SK-N-SH treated with all-trans-retinoic acid at 6 μM for 48 hours (cell line): ENCODE data around the gene B4GALT2.

Experiments
- ATAC-seq: fragments of 200-7000 bp; cut with Tn5 transposase; 3 replicates; pipeline ENCODE4 v1.9.1; 2020; ENCODE audit warnings: mild to moderate bottlenecking, moderate library complexity
- ARNTL ChIP-seq: fragments of 450-650 bp; formaldehyde crosslinking; IDR thresholded peaks from 2 replicates; pipeline ENCODE4 v1.5.0; 2020; ENCODE audit warnings: low read depth, mild to moderate bottlenecking, moderate library complexity, borderline replicate concordance
- CSDC2 ChIP-seq: fragments of 250-450 bp; sonication (Bioruptor Pico); IDR thresholded peaks from 2 replicates; pipeline ENCODE4 v1.5.0; 2020; ENCODE audit warnings: mild to moderate bottlenecking, moderate library complexity
- ESRRG ChIP-seq: fragments of 250-450 bp; sonication (Bioruptor Pico); IDR thresholded peaks from 2 replicates; pipeline ENCODE4 v1.6.1; 2021; ENCODE audit warnings: mild to moderate bottlenecking
- GLIS3 ChIP-seq: fragments of 250-450 bp; sonication (Bioruptor Pico); IDR thresholded peaks from 2 replicates; pipeline ENCODE4 v1.5.0; 2020; ENCODE audit warnings: mild to moderate bottlenecking, moderate library complexity
- ISL1 ChIP-seq: fragments of 250-450 bp; sonication (Bioruptor Pico); IDR thresholded peaks from 2 replicates; pipeline ENCODE4 v2.1.2; 2022; ENCODE audit warnings: mild to moderate bottlenecking, moderate library complexity
- PPARA ChIP-seq: fragments of 250-450 bp; sonication (Bioruptor Pico); IDR thresholded peaks from 2 replicates; pipeline ENCODE4 v1.5.0; 2020; ENCODE audit warnings: mild to moderate bottlenecking, borderline replicate concordance
- RARB ChIP-seq: fragments of 250-450 bp; sonication (Bioruptor Pico); IDR thresholded peaks from 2 replicates; pipeline ENCODE4 v1.8.0; 2021; ENCODE audit warnings: mild to moderate bottlenecking, moderate library complexity
- SNAI2 ChIP-seq: fragments of 250-450 bp; sonication (Bioruptor Pico); IDR thresholded peaks from 2 replicates; pipeline ENCODE4 v1.5.0; 2020; ENCODE audit warnings: mild to moderate bottlenecking, moderate library complexity
- TCF4 ChIP-seq: fragments of 250-450 bp; sonication (Bioruptor Pico); IDR thresholded peaks from 2 replicates; pipeline ENCODE4 v1.8.0; 2021; ENCODE audit warnings: mild to moderate bottlenecking, moderate library complexity, borderline replicate concordance
- TOX ChIP-seq: fragments of 250-450 bp; sonication (Bioruptor Pico); IDR thresholded peaks from 2 replicates; pipeline ENCODE4 v1.8.0; 2021; ENCODE audit warnings: mild to moderate bottlenecking, moderate library complexity, borderline replicate concordance
- ZC3H10 ChIP-seq: fragments of 250-450 bp; sonication (Bioruptor Pico); IDR thresholded peaks from 2 replicates; pipeline ENCODE4 v1.5.1; 2021; ENCODE audit warnings: mild to moderate bottlenecking, moderate library complexity
- ZFP3 ChIP-seq: fragments of 250-450 bp; sonication (Bioruptor Pico); IDR thresholded peaks from 2 replicates; pipeline ENCODE4 v1.5.0; 2020; ENCODE audit warnings: mild to moderate bottlenecking, moderate library complexity
- ZFP30 ChIP-seq: fragments of 450-650 bp; formaldehyde crosslinking; IDR thresholded peaks from 2 replicates; pipeline ENCODE4 v1.5.0; 2022; ENCODE audit warnings: mild to moderate bottlenecking, moderate library complexity
- ZNF565 ChIP-seq: fragments of 450-650 bp; formaldehyde crosslinking; conservative IDR thresholded peaks from 2 replicates; pipeline ENCODE4 v1.5.0; 2020; ENCODE audit warnings: low read depth, mild to moderate bottlenecking, moderate library complexity
- ZNF70 ChIP-seq: fragments of 450-650 bp; formaldehyde crosslinking; IDR thresholded peaks from 2 replicates; pipeline ENCODE4 v1.5.0; 2020; ENCODE audit warnings: mild to moderate bottlenecking, moderate library complexity
- ZNF8 ChIP-seq: fragments of 450-650 bp; formaldehyde crosslinking; IDR thresholded peaks from 2 replicates; pipeline ENCODE4 v1.5.0; 2020; ENCODE audit warnings: mild to moderate bottlenecking, moderate library complexity
- TF ChIP-seq, protein P1 (sequence below): fragments of 250-450 bp; sonication (Bioruptor Pico); IDR thresholded peaks from 2 replicates; pipeline ENCODE4 v1.5.1; 2021; ENCODE audit warnings: mild to moderate bottlenecking, moderate library complexity
- TF ChIP-seq, protein P2 (sequence below): fragments of 250-450 bp; sonication (Bioruptor Pico); IDR thresholded peaks from 2 replicates; pipeline ENCODE4 v1.5.0; 2020; ENCODE audit warnings: mild to moderate bottlenecking, moderate library complexity
- TF ChIP-seq, protein P3 (sequence below): fragments of 250-450 bp; sonication (Bioruptor Pico); IDR thresholded peaks from 2 replicates; pipeline ENCODE4 v1.8.0; 2020; ENCODE audit warnings: mild to moderate bottlenecking, moderate library complexity, borderline replicate concordance
- TF ChIP-seq, protein P4 (sequence below): fragments of 250-450 bp; sonication (Bioruptor Pico); IDR thresholded peaks from 2 replicates; pipeline ENCODE4 v1.5.1; 2020; ENCODE audit warnings: low read depth, mild to moderate bottlenecking, moderate library complexity

Gene B4GALT2

DNA sequence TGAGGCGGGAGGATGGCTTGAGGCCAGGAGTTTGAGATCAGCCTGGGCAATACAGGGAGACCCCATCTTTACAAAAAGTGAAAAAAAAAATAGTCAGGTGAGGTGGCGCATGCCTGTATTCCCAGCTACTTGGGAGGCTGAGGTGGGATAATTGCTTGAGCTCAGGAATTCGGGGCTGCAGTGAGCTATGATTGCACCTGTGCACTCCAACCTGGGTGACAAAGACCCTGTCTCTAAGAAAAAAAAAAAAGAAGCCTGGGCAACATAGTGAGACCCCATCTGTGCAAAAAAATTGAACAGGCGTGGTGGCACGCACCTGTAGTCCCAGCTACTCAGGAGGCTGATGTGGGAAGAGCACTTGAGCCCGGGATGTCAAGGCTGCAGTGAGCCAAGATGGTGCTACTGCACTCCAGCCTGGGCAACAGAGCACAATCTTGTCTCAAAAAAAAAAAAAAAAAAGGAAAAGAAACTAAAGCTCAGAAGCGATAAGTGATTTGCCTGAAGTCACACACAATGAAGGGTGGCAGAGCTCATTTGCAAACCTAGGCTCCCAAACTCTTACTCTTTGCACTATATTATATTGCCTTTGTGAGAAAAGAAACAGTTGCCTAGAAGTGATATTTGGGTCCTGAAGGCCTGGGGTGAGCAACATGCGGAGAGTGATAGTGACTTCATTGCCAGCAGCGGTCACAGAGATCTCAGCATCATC lies 14.3 kb downstream of the B4GALT2 start:
- no peak for TF ChIP-seq ISL1 (CRISPR knock-in tag)
- no peak for ATAC-seq

DNA sequence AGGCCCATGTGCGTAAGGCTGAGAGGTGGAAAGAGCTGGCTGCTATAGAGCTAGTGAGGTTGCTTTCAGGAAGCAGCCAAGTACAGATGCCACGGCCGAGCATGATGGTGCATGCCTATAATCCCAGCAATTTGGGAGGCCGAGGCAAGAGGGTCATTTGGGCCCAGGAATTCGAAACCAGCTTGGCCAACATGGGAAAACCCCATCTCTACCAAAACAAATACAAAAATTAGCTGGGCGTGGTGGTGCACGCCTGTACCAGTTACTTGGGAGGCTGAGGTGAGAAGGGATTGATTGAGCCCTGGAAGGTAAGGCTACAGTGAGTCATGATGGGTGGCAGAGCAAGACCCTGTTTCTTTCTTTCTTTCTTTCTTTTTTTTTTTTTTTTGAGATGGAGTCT lies 15.1 kb downstream of the B4GALT2 start:
- TF ChIP-seq, protein P1, sequence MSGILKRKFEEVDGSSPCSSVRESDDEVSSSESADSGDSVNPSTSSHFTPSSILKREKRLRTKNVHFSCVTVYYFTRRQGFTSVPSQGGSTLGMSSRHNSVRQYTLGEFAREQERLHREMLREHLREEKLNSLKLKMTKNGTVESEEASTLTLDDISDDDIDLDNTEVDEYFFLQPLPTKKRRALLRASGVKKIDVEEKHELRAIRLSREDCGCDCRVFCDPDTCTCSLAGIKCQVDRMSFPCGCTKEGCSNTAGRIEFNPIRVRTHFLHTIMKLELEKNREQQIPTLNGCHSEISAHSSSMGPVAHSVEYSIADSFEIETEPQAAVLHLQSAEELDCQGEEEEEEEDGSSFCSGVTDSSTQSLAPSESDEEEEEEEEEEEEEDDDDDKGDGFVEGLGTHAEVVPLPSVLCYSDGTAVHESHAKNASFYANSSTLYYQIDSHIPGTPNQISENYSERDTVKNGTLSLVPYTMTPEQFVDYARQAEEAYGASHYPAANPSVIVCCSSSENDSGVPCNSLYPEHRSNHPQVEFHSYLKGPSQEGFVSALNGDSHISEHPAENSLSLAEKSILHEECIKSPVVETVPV (CRISPR knock-in tag) = no peak
- ATAC-seq = no peak

DNA sequence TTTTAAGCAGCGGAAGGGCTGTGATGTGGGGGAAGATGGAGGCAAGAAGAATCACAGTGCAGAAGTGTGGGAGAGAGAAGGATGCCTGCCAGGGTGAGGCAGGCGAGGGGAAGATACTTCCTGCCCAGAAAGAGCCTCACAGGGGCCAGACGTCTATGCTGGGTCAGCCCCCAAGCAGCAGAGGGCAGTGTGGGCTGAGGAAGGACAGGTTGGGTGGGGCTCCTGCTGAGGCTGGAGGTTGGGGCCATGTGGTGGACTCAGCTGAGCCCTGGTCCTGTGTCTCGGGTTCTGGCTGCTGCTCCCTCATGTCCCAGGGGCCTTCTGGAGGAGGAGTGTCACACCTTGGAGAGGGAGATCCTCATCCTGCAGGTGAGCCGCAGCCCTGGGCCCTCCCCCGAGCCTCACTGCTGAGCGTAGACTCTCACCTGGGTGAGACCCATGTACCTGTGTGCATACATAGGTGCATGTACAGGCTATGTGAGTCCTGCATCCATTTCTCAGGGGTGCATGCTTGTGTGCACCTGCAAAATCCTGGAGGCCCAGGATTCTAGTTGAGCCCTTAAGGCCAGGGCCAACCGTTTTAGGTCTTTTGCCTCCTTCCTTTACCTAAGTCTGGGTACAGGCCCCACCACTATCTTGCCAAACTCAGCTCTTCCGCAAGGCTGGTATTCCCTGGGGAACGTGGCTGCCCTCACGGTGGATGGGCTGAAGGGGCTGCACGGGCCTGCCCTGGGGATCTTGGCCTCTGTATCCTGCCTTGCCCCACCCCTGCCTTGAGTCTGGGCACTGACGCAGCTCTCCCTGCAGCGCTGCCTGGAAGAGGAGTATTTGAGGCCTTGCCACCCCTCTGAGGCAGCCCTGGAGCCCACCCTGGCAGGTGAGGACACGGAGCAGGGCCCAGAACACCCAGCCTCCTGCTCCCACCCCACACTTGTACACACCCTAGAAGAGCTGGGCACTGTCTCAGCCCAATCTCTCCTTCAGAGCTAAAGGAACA lies 16.1 kb downstream of the B4GALT2 start:
- TF ChIP-seq PPARA (CRISPR knock-in tag) (no peak), ARNTL (CRISPR knock-in tag) (no peak)
- TF ChIP-seq, protein P2, sequence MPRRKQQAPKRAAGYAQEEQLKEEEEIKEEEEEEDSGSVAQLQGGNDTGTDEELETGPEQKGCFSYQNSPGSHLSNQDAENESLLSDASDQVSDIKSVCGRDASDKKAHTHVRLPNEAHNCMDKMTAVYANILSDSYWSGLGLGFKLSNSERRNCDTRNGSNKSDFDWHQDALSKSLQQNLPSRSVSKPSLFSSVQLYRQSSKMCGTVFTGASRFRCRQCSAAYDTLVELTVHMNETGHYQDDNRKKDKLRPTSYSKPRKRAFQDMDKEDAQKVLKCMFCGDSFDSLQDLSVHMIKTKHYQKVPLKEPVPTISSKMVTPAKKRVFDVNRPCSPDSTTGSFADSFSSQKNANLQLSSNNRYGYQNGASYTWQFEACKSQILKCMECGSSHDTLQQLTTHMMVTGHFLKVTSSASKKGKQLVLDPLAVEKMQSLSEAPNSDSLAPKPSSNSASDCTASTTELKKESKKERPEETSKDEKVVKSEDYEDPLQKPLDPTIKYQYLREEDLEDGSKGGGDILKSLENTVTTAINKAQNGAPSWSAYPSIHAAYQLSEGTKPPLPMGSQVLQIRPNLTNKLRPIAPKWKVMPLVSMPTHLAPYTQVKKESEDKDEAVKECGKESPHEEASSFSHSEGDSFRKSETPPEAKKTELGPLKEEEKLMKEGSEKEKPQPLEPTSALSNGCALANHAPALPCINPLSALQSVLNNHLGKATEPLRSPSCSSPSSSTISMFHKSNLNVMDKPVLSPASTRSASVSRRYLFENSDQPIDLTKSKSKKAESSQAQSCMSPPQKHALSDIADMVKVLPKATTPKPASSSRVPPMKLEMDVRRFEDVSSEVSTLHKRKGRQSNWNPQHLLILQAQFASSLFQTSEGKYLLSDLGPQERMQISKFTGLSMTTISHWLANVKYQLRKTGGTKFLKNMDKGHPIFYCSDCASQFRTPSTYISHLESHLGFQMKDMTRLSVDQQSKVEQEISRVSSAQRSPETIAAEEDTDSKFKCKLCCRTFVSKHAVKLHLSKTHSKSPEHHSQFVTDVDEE (CRISPR knock-in tag) = no peak
- TF ChIP-seq, protein P3, sequence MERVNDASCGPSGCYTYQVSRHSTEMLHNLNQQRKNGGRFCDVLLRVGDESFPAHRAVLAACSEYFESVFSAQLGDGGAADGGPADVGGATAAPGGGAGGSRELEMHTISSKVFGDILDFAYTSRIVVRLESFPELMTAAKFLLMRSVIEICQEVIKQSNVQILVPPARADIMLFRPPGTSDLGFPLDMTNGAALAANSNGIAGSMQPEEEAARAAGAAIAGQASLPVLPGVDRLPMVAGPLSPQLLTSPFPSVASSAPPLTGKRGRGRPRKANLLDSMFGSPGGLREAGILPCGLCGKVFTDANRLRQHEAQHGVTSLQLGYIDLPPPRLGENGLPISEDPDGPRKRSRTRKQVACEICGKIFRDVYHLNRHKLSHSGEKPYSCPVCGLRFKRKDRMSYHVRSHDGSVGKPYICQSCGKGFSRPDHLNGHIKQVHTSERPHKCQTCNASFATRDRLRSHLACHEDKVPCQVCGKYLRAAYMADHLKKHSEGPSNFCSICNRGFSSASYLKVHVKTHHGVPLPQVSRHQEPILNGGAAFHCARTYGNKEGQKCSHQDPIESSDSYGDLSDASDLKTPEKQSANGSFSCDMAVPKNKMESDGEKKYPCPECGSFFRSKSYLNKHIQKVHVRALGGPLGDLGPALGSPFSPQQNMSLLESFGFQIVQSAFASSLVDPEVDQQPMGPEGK (CRISPR knock-in tag) = no peak
- ATAC-seq = peak; percentile 25

DNA sequence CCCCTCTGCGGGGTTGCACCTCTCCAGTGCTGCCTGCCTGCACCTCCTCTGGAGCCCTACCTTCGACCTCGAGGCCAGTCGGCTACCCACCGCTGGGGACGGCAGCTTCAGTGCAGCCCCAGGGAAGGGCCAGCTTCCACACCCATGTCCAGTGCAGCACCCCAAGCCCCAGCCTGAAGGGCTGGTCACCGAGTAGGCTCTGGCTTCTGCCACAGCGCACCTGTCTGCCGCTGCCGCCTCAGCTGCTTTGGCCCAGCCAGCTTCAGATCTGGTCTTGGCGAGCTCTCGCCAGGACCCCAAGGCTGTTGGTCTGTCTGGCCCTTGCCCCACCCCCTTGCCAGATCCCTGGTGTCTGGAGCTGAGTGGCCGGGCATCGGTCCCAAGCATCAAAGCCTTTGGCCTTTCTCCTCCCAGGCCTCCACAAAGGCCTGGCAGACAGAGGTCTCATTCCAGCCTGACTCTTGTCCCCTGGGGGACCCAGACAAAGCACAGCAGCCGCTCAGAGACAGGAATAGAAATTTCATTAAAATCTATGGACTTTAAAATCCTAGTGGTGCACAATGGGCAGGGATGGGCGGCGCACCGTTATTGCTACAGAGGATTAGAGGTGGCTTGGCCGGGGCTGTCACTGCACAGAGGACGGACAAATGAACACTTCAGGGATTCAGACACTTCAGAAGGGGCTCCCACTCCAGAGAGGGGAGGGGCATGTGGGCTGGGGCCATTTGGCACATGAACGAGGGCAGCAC lies 17.1 kb downstream of the B4GALT2 start:
- no peak for TF ChIP-seq ZNF70 (CRISPR knock-in tag)
- TF ChIP-seq ZC3H10 (CRISPR knock-in tag) = no peak
- TF ChIP-seq, protein P3 (CRISPR knock-in tag) = no peak
- no peak for TF ChIP-seq ZNF565 (CRISPR knock-in tag)
- TF ChIP-seq ZFP30 (CRISPR knock-in tag) = no peak
- no peak for TF ChIP-seq ISL1 (CRISPR knock-in tag)
- TF ChIP-seq CSDC2 (CRISPR knock-in tag) = no peak
- no peak for TF ChIP-seq ESRRG (CRISPR knock-in tag)
- TF ChIP-seq TOX (CRISPR knock-in tag) = no peak
- ATAC-seq = no peak

DNA sequence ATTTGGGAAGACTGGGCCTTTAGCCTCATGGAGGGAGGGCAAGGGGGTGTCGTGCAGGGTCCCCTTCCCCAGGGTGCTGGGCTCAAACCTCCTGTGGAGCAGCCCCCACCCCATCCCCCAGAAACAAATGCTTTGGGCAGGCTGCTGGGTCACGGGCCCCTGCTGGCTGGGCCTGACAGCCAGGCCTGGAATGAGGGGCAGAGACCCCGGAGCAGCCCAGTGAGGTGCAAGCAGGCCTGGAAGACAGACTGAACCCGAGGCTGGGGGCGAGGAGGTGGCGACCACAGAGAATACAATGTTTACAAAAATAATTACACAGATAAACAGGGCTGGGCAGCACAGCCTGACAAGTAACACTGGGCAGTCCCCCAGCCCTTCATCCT lies 17.7 kb downstream of the B4GALT2 start:
- no peak for ATAC-seq
- no peak for TF ChIP-seq ZNF565 (CRISPR knock-in tag)
- no peak for TF ChIP-seq ARNTL (CRISPR knock-in tag)
- TF ChIP-seq, protein P4, sequence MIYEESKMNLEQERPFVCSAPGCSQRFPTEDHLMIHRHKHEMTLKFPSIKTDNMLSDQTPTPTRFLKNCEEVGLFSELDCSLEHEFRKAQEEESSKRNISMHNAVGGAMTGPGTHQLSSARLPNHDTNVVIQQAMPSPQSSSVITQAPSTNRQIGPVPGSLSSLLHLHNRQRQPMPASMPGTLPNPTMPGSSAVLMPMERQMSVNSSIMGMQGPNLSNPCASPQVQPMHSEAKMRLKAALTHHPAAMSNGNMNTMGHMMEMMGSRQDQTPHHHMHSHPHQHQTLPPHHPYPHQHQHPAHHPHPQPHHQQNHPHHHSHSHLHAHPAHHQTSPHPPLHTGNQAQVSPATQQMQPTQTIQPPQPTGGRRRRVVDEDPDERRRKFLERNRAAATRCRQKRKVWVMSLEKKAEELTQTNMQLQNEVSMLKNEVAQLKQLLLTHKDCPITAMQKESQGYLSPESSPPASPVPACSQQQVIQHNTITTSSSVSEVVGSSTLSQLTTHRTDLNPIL (CRISPR knock-in tag) = no peak
- no peak for TF ChIP-seq TCF4 (CRISPR knock-in tag)
- no peak for TF ChIP-seq GLIS3 (CRISPR knock-in tag)
- TF ChIP-seq RARB (CRISPR knock-in tag) = no peak
- TF ChIP-seq ZFP3 (CRISPR knock-in tag) = no peak
- TF ChIP-seq SNAI2 (CRISPR knock-in tag) = no peak
- no peak for TF ChIP-seq ZNF8
- no peak for TF ChIP-seq ZFP30 (CRISPR knock-in tag)
- no peak for TF ChIP-seq ZNF70 (CRISPR knock-in tag)
- TF ChIP-seq TOX (CRISPR knock-in tag) = no peak
